Neural progenitor cell (in vitro differentiated cells): ENCODE measurements around the gene SPATA9. TPM values are rescaled to one million over a fixed set of nuclear protein-coding genes. Genes with fewer than 3 reads are reported as not detected.

Experiments used
- DNase-seq: peaks from one replicate; pipeline ENCODE4 v3.0.0-alpha.2; 2016; ENCODE audit warnings: low spot score
- H2AFZ ChIP-seq: fragments of 200-600 bp; sonication (generic); replicated peaks from 2 replicates; pipeline ENCODE4 v1.6.1; 2016; ENCODE audit warnings: antibody characterized with exemption
- H3F3A ChIP-seq: fragments of 200-600 bp; sonication (generic); 2 replicates; pipeline ENCODE4 v1.6.1; 2016; ENCODE audit warnings: antibody characterized with exemption, low read depth
- H3K27ac ChIP-seq: fragments of 200-600 bp; sonication (generic); 2 replicates; pipeline ENCODE4 v1.5.1; 2016; ENCODE audit warnings: mild to moderate bottlenecking
- H3K27me3 ChIP-seq: fragments of 200-600 bp; sonication (generic); 2 replicates; pipeline ENCODE4 v1.6.1; 2016; ENCODE audit warnings: mild to moderate bottlenecking, moderate library complexity
- H3K36me3 ChIP-seq: fragments of 200-600 bp; sonication (generic); 2 replicates; pipeline ENCODE4 v1.5.1; 2016
- H3K4me1 ChIP-seq: fragments of 200-600 bp; sonication (generic); 2 replicates; pipeline ENCODE4 v1.6.1; 2016; ENCODE audit warnings: mixed run types
- H3K4me2 ChIP-seq: fragments of 200-600 bp; sonication (generic); 2 replicates; pipeline ENCODE4 v1.6.1; 2016
- H3K4me3 ChIP-seq: fragments of 200-600 bp; sonication (generic); 2 replicates; pipeline ENCODE4 v1.5.1; 2016
- H3K79me2 ChIP-seq: fragments of 200-600 bp; sonication (generic); 2 replicates; pipeline ENCODE4 v1.6.1; 2016; ENCODE audit warnings: low read depth
- H3K9ac ChIP-seq: fragments of 200-600 bp; sonication (generic); 2 replicates; pipeline ENCODE4 v1.6.1; 2016
- H3K9me3 ChIP-seq: fragments of 200-600 bp; sonication (generic); 2 replicates; pipeline ENCODE4 v1.5.1; 2016; ENCODE audit warnings: low read depth
- H4K20me1 ChIP-seq: fragments of 200-600 bp; sonication (generic); 2 replicates; pipeline ENCODE4 v1.6.1; 2016; ENCODE audit warnings: low read depth
- H3K27ac Mint-ChIP-seq: 3 replicates; pipeline ENCODE4 v1.8.0; 2021; ENCODE audit warnings: mixed read lengths
- H3K27me3 Mint-ChIP-seq: 2 replicates; pipeline ENCODE4 v1.8.0; 2022; ENCODE audit warnings: low read depth, mild to moderate bottlenecking, inconsistent platforms, moderate library complexity, mixed read lengths; ENCODE audit not compliant: insufficient read depth
- H3K36me3 Mint-ChIP-seq: 3 replicates; pipeline ENCODE4 v1.8.0; 2021; ENCODE audit warnings: mixed read lengths
- H3K4me1 Mint-ChIP-seq: 3 replicates; pipeline ENCODE4 v1.8.0; 2021; ENCODE audit warnings: mixed read lengths
- H3K4me3 Mint-ChIP-seq: 3 replicates; pipeline ENCODE4 v1.8.0; 2021; ENCODE audit warnings: mild to moderate bottlenecking, moderate library complexity, mixed read lengths
- H3K9me3 Mint-ChIP-seq: 3 replicates; pipeline ENCODE4 v1.8.0; 2020; ENCODE audit warnings: mixed read lengths
- EZH2 ChIP-seq: fragments of 200-600 bp; sonication (generic); IDR thresholded peaks from 2 replicates; pipeline ENCODE4 v1.6.1; 2017; ENCODE audit warnings: antibody characterized with exemption, mild to moderate bottlenecking, moderate library complexity
- EZH2phosphoT487 ChIP-seq: fragments of 200-600 bp; sonication (generic); IDR thresholded peaks from 2 replicates; pipeline ENCODE4 v1.6.1; 2017; ENCODE audit warnings: antibody characterized with exemption
- total RNA-seq: library from RNA; depleted of rRNA; stranded (reverse); fragments of >200 nt; gene quantifications from 2 replicates; pipeline ENCODE4 v1.2.3, GENCODE V29; 2015; ENCODE audit warnings: low replicate concordance
- TF ChIP-seq, protein P1 (sequence below): fragments of 200-600 bp; sonication (generic); IDR thresholded peaks from 2 replicates; pipeline ENCODE4 v1.5.1; 2017; ENCODE audit warnings: antibody characterized with exemption, mild to moderate bottlenecking

SPATA9 gene
- total RNA-seq, 1 donor from 2014 or later = not detected

- peaks cover 76% of the 10 kb centered on the region for H3K27me3 ChIP-seq
- TF ChIP-seq EZH2 (no peak), EZH2phosphoT487 (no peak)
- TF ChIP-seq, protein P1, sequence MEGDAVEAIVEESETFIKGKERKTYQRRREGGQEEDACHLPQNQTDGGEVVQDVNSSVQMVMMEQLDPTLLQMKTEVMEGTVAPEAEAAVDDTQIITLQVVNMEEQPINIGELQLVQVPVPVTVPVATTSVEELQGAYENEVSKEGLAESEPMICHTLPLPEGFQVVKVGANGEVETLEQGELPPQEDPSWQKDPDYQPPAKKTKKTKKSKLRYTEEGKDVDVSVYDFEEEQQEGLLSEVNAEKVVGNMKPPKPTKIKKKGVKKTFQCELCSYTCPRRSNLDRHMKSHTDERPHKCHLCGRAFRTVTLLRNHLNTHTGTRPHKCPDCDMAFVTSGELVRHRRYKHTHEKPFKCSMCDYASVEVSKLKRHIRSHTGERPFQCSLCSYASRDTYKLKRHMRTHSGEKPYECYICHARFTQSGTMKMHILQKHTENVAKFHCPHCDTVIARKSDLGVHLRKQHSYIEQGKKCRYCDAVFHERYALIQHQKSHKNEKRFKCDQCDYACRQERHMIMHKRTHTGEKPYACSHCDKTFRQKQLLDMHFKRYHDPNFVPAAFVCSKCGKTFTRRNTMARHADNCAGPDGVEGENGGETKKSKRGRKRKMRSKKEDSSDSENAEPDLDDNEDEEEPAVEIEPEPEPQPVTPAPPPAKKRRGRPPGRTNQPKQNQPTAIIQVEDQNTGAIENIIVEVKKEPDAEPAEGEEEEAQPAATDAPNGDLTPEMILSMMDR = no peak
- peaks cover 3% of the 10 kb centered on the region for H3K4me1 ChIP-seq
- no peaks in the 10 kb centered on the region for H3K36me3 ChIP-seq
- no peak overlapping the region for H2AFZ ChIP-seq
- Mint-ChIP-seq H3K9me3 (no peaks in the 10 kb centered on the region), H3K27ac (peak overlapping the region; percentile 92), H3K36me3 (no peaks in the 10 kb centered on the region), H3K27me3 (peaks cover 2% of the 10 kb centered on the region), H3K4me3 (peak overlapping the region; percentile 92), H3K4me1 (peaks cover 26% of the 10 kb centered on the region)
- no peaks in the 10 kb centered on the region for H3K9me3 ChIP-seq
- H3K9ac ChIP-seq = no peak overlapping the region
- no peaks in the 10 kb centered on the region for H3F3A ChIP-seq
- H3K27ac ChIP-seq = no peak overlapping the region
- no peaks in the 10 kb centered on the region for H3K79me2 ChIP-seq
- DNase-seq = no peak
- H4K20me1 ChIP-seq = no peaks in the 10 kb centered on the region
- peak overlapping the region; percentile 83 for H3K4me2 ChIP-seq
- H3K4me3 ChIP-seq = peak overlapping the region; percentile 66
These were observed 47.4 kb upstream of the SPATA9 start for GRCh38 chr5:95730011-95730700.

DNA sequence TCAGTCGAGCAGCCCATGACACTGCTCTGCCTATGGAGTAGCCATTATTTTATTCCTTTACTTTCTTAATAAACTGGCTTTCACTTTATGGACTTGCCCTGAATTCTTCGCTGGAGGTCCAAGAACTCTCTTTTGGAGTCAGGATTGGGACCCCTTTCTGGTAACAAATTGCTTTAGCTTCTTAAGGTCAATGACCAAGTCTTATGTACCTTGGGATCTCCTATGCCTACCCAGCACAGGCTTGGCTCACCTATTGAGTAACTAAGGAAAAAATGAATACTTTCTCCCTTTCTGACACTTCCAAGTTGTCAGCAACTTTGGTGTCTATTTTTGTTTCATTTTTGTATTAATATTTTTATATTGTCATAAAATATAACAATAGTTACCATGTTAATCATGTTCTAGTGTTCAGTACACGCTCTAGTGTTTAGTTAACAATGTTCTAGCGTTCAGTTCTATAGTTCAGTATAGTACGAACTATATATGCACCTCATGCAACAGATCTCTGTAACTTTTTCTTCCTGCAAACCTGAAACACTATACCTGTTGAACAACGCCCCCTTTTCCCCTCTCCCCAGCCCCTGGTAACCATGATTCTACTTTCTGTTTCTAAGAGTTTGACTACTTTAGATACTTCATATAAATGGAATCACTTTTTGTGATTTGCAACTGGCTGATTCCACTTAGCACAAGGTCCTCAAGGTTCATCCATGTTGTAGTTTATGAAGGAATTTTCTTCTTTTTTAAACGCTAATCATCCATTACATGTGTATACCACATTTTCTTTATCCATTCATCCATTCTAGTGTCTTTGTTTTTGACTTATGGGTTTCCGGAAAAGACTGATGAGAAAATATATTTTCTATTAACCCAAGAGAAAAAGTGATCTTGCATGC lies 46.6 kb upstream of the SPATA9 start:
- no peaks in the 10 kb centered on the region for H3F3A ChIP-seq
- H3K9ac ChIP-seq = no peak overlapping the region
- H2AFZ ChIP-seq = no peak overlapping the region
- H4K20me1 ChIP-seq = no peaks in the 10 kb centered on the region
- Mint-ChIP-seq H3K4me3 (peak overlapping the region; percentile 92), H3K9me3 (no peaks in the 10 kb centered on the region), H3K4me1 (peaks cover 26% of the 10 kb centered on the region), H3K36me3 (no peaks in the 10 kb centered on the region), H3K27me3 (peaks cover 2% of the 10 kb centered on the region), H3K27ac (no peak overlapping the region)
- H3K9me3 ChIP-seq = no peaks in the 10 kb centered on the region
- no peaks in the 10 kb centered on the region for H3K79me2 ChIP-seq
- peaks cover 3% of the 10 kb centered on the region for H3K4me1 ChIP-seq
- H3K4me2 ChIP-seq = no peak overlapping the region
- DNase-seq = no peak
- peaks cover 72% of the 10 kb centered on the region for H3K27me3 ChIP-seq
- no peak overlapping the region for H3K27ac ChIP-seq
- no peak for TF ChIP-seq EZH2
- TF ChIP-seq, protein P1 = no peak
- TF ChIP-seq EZH2phosphoT487 = no peak
- H3K4me3 ChIP-seq = no peak overlapping the region
- no peaks in the 10 kb centered on the region for H3K36me3 ChIP-seq

DNA sequence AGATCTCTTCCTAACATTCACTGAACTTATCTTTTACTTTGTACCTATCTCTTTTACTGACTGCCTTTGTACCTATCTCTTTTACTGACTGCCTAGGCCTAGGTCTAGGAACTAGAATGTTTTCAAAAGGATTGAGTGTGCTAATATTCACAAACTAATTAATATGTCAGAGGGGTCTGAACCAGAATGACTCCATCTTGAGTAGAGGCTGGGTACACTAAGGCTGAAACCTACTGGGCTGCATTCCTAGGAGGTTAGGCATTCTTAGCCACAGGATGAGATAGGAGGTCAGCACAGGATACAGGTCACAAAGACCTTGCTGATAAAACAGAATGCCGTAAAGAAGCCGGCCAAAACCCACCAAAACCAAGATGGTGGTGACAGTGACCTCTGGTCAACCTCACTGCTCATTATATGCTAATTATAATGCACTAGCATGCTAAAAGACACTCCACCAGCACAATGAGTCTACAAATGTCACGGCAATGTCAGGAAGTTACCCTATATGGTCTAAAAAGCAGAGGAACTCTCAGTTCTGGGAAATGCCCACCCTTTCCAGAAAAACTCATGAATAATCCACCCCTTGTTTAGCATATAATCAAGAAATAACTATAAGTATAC lies 45.8 kb upstream of the SPATA9 start:
- peaks cover 3% of the 10 kb centered on the region for H3K4me1 ChIP-seq
- peaks cover 2% of the 10 kb centered on the region for H3K27me3 Mint-ChIP-seq
- H3K9me3 ChIP-seq = no peaks in the 10 kb centered on the region
- peaks cover 65% of the 10 kb centered on the region for H3K27me3 ChIP-seq
- no peaks in the 10 kb centered on the region for H4K20me1 ChIP-seq
- no peaks in the 10 kb centered on the region for H3K36me3 ChIP-seq
- no peak overlapping the region for H3K9ac ChIP-seq
- H3K4me3 Mint-ChIP-seq = no peak overlapping the region
- H3K27ac ChIP-seq = no peak overlapping the region
- H3K79me2 ChIP-seq = no peaks in the 10 kb centered on the region
- H3K27ac Mint-ChIP-seq = no peak overlapping the region
- no peak for DNase-seq
- H3K4me1 Mint-ChIP-seq = peaks cover 26% of the 10 kb centered on the region
- no peak overlapping the region for H3K4me3 ChIP-seq
- TF ChIP-seq EZH2 (no peak), EZH2phosphoT487 (no peak)
- TF ChIP-seq, protein P1 = no peak
- H3K36me3 Mint-ChIP-seq = no peaks in the 10 kb centered on the region
- H3K4me2 ChIP-seq = no peak overlapping the region
- no peaks in the 10 kb centered on the region for H3F3A ChIP-seq
- no peaks in the 10 kb centered on the region for H3K9me3 Mint-ChIP-seq
- H2AFZ ChIP-seq = no peak overlapping the region
